HepG2 (cell line): ENCODE measurements around the gene ADPRHL1.

Experiments used
- GTF2F1 ChIP-seq: fragments of 150-350 bp; IDR thresholded peaks from 2 replicates; pipeline ENCODE4 v1.6.1; 2014; ENCODE audit warnings: low read length
- ONECUT2 ChIP-seq: sonication (generic); formaldehyde crosslinking; IDR thresholded peaks from 2 replicates; pipeline ENCODE4 v1.4.0; 2020; ENCODE audit warnings: missing genetic modification reagents
- POLR2A ChIP-seq, 2 experiments: IDR thresholded peaks; 2 replicates each; pipeline ENCODE4 v1.6.1; 2011; ENCODE audit warnings: low read depth in 2 of 2, low read length in 2 of 2, mild to moderate bottlenecking in 1 of 2, moderate library complexity in 1 of 2; ENCODE audit not compliant: insufficient read depth in 1 of 2
- RFX5 ChIP-seq: IDR thresholded peaks from 2 replicates; pipeline ENCODE4 v1.6.1; 2011; ENCODE audit warnings: low read depth, low read length, improper control_type of control experiment
- ZNF264 ChIP-seq: sonication (generic); formaldehyde crosslinking; IDR thresholded peaks from 2 replicates; pipeline ENCODE4 v1.4.0; 2020; ENCODE audit warnings: missing genetic modification reagents
- TF ChIP-seq, protein P1 (sequence below): sonication (generic); formaldehyde crosslinking; IDR thresholded peaks from 2 replicates; pipeline ENCODE4 v1.9.0; 2021; ENCODE audit warnings: missing genetic modification reagents, borderline replicate concordance
- TF ChIP-seq, protein P2 (sequence below), 2 experiments: IDR thresholded peaks; 2 replicates each; pipeline ENCODE4 v1.6.1; 2011 to 2012; ENCODE audit warnings: low read length in 2 of 2, borderline replicate concordance in 1 of 2, low read depth in 1 of 2, mild to moderate bottlenecking in 1 of 2, moderate library complexity in 1 of 2
- TF ChIP-seq, protein P3 (sequence below): sonication (generic); formaldehyde crosslinking; IDR thresholded peaks from 2 replicates; pipeline ENCODE4 v1.5.0; 2020; ENCODE audit warnings: mild to moderate bottlenecking, missing genetic modification reagents, moderate library complexity

DNA sequence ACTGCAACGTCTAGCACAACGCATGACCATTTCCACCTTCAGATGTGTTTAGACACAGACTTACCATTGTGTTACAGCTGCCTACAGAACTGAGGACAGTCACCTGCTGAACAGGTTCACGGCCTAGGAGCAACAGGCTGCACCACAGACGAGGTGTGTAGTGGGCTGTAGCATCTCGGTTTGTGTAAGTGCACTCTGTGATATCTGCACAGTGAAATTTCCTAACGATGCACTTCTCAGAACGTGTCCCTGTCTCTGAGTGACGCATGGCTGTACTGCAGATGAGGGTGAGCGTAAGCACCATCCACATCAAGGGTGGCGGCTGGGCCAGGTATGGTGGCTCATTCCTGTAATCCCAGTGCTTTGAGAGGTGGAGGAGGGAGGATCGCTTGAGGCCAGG, 22.0 kb upstream of the ADPRHL1 start:
- TF ChIP-seq, protein P1, sequence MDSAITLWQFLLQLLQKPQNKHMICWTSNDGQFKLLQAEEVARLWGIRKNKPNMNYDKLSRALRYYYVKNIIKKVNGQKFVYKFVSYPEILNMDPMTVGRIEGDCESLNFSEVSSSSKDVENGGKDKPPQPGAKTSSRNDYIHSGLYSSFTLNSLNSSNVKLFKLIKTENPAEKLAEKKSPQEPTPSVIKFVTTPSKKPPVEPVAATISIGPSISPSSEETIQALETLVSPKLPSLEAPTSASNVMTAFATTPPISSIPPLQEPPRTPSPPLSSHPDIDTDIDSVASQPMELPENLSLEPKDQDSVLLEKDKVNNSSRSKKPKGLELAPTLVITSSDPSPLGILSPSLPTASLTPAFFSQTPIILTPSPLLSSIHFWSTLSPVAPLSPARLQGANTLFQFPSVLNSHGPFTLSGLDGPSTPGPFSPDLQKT (CRISPR knock-in tag) = no peak
- TF ChIP-seq GTF2F1 = no peak
- TF ChIP-seq, protein P2, sequence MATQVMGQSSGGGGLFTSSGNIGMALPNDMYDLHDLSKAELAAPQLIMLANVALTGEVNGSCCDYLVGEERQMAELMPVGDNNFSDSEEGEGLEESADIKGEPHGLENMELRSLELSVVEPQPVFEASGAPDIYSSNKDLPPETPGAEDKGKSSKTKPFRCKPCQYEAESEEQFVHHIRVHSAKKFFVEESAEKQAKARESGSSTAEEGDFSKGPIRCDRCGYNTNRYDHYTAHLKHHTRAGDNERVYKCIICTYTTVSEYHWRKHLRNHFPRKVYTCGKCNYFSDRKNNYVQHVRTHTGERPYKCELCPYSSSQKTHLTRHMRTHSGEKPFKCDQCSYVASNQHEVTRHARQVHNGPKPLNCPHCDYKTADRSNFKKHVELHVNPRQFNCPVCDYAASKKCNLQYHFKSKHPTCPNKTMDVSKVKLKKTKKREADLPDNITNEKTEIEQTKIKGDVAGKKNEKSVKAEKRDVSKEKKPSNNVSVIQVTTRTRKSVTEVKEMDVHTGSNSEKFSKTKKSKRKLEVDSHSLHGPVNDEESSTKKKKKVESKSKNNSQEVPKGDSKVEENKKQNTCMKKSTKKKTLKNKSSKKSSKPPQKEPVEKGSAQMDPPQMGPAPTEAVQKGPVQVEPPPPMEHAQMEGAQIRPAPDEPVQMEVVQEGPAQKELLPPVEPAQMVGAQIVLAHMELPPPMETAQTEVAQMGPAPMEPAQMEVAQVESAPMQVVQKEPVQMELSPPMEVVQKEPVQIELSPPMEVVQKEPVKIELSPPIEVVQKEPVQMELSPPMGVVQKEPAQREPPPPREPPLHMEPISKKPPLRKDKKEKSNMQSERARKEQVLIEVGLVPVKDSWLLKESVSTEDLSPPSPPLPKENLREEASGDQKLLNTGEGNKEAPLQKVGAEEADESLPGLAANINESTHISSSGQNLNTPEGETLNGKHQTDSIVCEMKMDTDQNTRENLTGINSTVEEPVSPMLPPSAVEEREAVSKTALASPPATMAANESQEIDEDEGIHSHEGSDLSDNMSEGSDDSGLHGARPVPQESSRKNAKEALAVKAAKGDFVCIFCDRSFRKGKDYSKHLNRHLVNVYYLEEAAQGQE (IDR thresholded peaks at IDR 0.05; ENCODE audit: borderline replicate concordance in 1 of 2, low read depth in 1 of 2, low read length in 2 of 2) = no peak
- no peak for TF ChIP-seq ZNF264 (CRISPR knock-in tag)
- no peak for TF ChIP-seq RFX5
- TF ChIP-seq, protein P3, sequence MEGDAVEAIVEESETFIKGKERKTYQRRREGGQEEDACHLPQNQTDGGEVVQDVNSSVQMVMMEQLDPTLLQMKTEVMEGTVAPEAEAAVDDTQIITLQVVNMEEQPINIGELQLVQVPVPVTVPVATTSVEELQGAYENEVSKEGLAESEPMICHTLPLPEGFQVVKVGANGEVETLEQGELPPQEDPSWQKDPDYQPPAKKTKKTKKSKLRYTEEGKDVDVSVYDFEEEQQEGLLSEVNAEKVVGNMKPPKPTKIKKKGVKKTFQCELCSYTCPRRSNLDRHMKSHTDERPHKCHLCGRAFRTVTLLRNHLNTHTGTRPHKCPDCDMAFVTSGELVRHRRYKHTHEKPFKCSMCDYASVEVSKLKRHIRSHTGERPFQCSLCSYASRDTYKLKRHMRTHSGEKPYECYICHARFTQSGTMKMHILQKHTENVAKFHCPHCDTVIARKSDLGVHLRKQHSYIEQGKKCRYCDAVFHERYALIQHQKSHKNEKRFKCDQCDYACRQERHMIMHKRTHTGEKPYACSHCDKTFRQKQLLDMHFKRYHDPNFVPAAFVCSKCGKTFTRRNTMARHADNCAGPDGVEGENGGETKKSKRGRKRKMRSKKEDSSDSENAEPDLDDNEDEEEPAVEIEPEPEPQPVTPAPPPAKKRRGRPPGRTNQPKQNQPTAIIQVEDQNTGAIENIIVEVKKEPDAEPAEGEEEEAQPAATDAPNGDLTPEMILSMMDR (CRISPR knock-in tag) = no peak
- TF ChIP-seq POLR2A (IDR thresholded peaks at IDR 0.05; ENCODE audit: insufficient read depth in 1 of 2, low read depth in 2 of 2, low read length in 2 of 2) = no peak
- no peak for TF ChIP-seq ONECUT2 (CRISPR knock-in tag)
